Thoracic aorta (tissue), 2 donors: ENCODE results near the gene EDEM3. TPM values are rescaled to one million over a fixed set of nuclear protein-coding genes. Genes with fewer than 3 reads are reported as not detected.
A peak's percentile ranks its signal among the peaks of the same experiment; 100 is the strongest.

Experiments used
- ATAC-seq: fragments of 150-250 bp; one replicate; pipeline ENCODE4 v1.8.0; 2017; ENCODE audit warnings: low read depth; ENCODE audit not compliant: insufficient number of reproducible peaks, low FRiP score
- DNase-seq: peaks from one replicate; pipeline ENCODE4 v3.0.0-alpha.2; 2020; ENCODE audit warnings: low spot score
- H3K27ac ChIP-seq, 2 donors: fragments of 200-600 bp; sonication (generic); 1 replicate in 1 of 2; 2 replicates in 1 of 2; pipeline ENCODE4 v1.5.1; 2016; ENCODE audit warnings: mild to moderate bottlenecking in 2 of 2, moderate library complexity in 2 of 2
- H3K27me3 ChIP-seq: fragments of 200-600 bp; sonication (generic); replicated peaks from 2 replicates; pipeline ENCODE4 v1.6.0; 2016; ENCODE audit warnings: mild to moderate bottlenecking; ENCODE audit not compliant: insufficient read depth
- H3K36me3 ChIP-seq: fragments of 200-600 bp; sonication (generic); one replicate; pipeline ENCODE4 v1.5.1; 2016
- H3K4me1 ChIP-seq, 2 donors: fragments of 200-600 bp; sonication (generic); 1 replicate in 1 of 2; 2 replicates in 1 of 2; pipeline versions ENCODE4 v1.5.1 to v1.6.0; 2016; ENCODE audit warnings: low read depth in 2 of 2, mild to moderate bottlenecking in 1 of 2; ENCODE audit not compliant: control insufficient read depth in 1 of 2
- H3K4me3 ChIP-seq: fragments of 200-600 bp; sonication (generic); 2 replicates; pipeline ENCODE4 v1.5.1; 2016; ENCODE audit warnings: mild to moderate bottlenecking
- H3K9me3 ChIP-seq: fragments of 200-600 bp; sonication (generic); 2 replicates; pipeline ENCODE4 v1.5.1; 2016
- CTCF ChIP-seq: fragments of 200-600 bp; sonication (generic); IDR thresholded peaks from one replicate; pipeline ENCODE4 v1.5.1; 2019; ENCODE audit warnings: antibody characterized with exemption
- total RNA-seq, 2 donors: library from RNA; depleted of rRNA; stranded (reverse); fragments of >200 nt; gene quantifications; one replicate each; pipeline versions ENCODE4 v1.1.0 to v1.2.3, GENCODE V29; 2016

EDEM3 gene
- total RNA-seq = 10 to 100 TPM; 44.0 to 71.5 TPM

GRCh38 chr1:184754476-184755225 is at the start of gene EDEM3:
EDEM3 (minus strand) TSS chr1:184754858; CDS start chr1:184754646, 212 bp downstream.
- Histone ChIP-seq H3K4me3 (peak within 1 kb of the TSS; percentile 90), H3K4me1 (peaks cover 10 to 18% of the 10 kb centered on the region in 2 donors), H3K9me3 (no peaks in the 10 kb centered on the region), H3K27ac (peak within 1 kb of the TSS; percentile 92 to 94), H3K27me3 (no peaks in the 10 kb centered on the region), H3K36me3 (no peaks in the 10 kb centered on the region)
- ATAC-seq (peak; percentile 97), DNase-seq (peak; percentile 98)
- no peak for TF ChIP-seq CTCF

GRCh38 chr1:184804220-184804619 is 49.6 kb upstream of the EDEM3 start:
- DNase-seq (no peak), ATAC-seq (no peak)
- TF ChIP-seq CTCF = no peak
- H3K4me3 ChIP-seq = no peak overlapping the region
- no peaks in the 10 kb centered on the region for H3K27me3 ChIP-seq
- H3K36me3 ChIP-seq = peaks cover 36% of the 10 kb centered on the region
- H3K4me1 ChIP-seq = peaks cover 6 to 17% of the 10 kb centered on the region in 2 donors
- no peaks in the 10 kb centered on the region for H3K9me3 ChIP-seq
- H3K27ac ChIP-seq = no peak overlapping the region

GRCh38 chr1:184803180-184803492 is 48.5 kb upstream of the EDEM3 start:
- no peak for TF ChIP-seq CTCF
- H3K27me3 ChIP-seq = no peaks in the 10 kb centered on the region
- H3K27ac ChIP-seq = no peak overlapping the region
- no peak for DNase-seq
- H3K36me3 ChIP-seq = peaks cover 36% of the 10 kb centered on the region
- no peak overlapping the region for H3K4me3 ChIP-seq
- no peak for ATAC-seq
- peaks cover 6 to 17% of the 10 kb centered on the region in 2 donors for H3K4me1 ChIP-seq
- H3K9me3 ChIP-seq = no peaks in the 10 kb centered on the region

- Histone ChIP-seq H3K4me3 (no peak overlapping the region), H3K4me1 (peaks cover 6 to 17% of the 10 kb centered on the region in 2 donors), H3K9me3 (no peaks in the 10 kb centered on the region), H3K27me3 (no peaks in the 10 kb centered on the region), H3K36me3 (peaks cover 37% of the 10 kb centered on the region), H3K27ac (no peak overlapping the region)
- no peak for TF ChIP-seq CTCF
- DNase-seq (no peak), ATAC-seq (no peak)
These were observed 47.9 kb upstream of the EDEM3 start for GRCh38 chr1:184802354-184803179.

- TF ChIP-seq CTCF = no peak
- ATAC-seq = no peak
- Histone ChIP-seq H3K4me1 (peaks cover 6 to 12% of the 10 kb centered on the region in 2 donors), H3K9me3 (no peaks in the 10 kb centered on the region), H3K4me3 (no peak overlapping the region), H3K36me3 (peaks cover 43% of the 10 kb centered on the region), H3K27ac (peak overlapping the region in 1 of 2 donors; percentile 14), H3K27me3 (no peaks in the 10 kb centered on the region)
- no peak for DNase-seq
These were observed 46.8 kb upstream of the EDEM3 start for GRCh38 chr1:184801503-184801902.
